Stimulated activated CD8-positive, alpha-beta memory T cell treated with anti-CD3 and anti-CD28 coated beads, Interleukin-15, amount 100 ng/mL, for 1 hour (primary cell): ENCODE results near the gene GNL3.
A peak's percentile ranks its signal among the peaks of the same experiment; 100 is the strongest.
"Not testable (repeated sequence)": the region's sequence is repeated elsewhere in the genome, so short reads cannot be mapped to it uniquely, and the experiment has no call there.

Experiments used
- DNase-seq: peaks from one replicate; pipeline ENCODE4 v3.0.0-alpha.2; 2020; ENCODE audit warnings: low read depth

The GNL3 gene, protein sequence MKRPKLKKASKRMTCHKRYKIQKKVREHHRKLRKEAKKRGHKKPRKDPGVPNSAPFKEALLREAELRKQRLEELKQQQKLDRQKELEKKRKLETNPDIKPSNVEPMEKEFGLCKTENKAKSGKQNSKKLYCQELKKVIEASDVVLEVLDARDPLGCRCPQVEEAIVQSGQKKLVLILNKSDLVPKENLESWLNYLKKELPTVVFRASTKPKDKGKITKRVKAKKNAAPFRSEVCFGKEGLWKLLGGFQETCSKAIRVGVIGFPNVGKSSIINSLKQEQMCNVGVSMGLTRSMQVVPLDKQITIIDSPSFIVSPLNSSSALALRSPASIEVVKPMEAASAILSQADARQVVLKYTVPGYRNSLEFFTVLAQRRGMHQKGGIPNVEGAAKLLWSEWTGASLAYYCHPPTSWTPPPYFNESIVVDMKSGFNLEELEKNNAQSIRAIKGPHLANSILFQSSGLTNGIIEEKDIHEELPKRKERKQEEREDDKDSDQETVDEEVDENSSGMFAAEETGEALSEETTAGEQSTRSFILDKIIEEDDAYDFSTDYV

DNA sequence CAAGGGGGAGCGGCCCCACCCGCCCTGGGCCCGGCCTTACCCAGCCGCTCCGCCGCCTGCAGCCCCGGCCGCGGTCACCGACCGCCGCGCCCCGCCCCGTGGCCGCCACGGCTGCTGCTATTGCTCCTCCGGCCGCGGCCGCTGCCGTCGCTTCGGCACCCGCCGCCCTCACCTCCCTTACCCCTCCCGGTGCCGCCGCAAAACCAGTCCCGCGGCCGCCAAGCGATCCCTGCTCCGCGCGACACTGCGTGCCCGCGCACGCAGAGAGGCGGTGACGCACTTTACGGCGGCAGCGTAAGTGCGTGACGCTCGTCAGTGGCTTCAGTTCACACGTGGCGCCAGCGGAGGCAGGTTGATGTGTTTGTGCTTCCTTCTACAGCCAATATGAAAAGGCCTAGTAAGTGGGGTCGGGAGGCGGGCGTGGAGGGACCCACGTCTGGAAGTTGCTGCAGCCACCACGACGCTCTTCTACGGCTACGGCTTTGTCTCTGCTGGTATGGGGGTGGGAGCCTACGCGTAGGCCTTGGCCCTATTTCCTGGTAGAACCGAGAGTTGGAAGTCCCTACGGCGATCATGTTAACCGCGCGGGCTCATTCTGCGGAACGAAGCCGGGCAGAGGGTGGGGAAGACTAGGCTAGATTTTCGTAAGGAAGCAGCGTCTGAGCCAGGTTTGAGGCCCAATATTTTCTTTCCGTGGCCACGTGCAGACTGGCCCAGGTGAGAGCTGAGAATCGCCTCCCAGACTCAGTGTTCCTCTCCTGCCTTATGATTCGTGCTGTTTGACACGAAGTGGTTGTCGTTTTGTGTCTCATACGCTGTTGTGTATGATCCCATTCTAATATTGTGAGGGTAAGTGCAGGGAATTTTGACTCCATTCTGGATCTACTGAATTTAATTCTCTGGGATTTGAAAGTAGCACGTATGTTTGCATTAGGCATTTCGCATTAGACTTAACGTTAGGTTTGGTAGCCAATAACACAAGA lies at the start of gene GNL3, which contains the start of gene PBRM1:
Gene GNL3, plus strand, starts transcription at position 324 of the 983 bp plus-strand sequence. Its CDS starts 61 bp downstream, at position 385.
Gene PBRM1, minus strand, starts transcription at position 205 of the 983 bp plus-strand sequence.
- peak; percentile 75 for DNase-seq

DNA sequence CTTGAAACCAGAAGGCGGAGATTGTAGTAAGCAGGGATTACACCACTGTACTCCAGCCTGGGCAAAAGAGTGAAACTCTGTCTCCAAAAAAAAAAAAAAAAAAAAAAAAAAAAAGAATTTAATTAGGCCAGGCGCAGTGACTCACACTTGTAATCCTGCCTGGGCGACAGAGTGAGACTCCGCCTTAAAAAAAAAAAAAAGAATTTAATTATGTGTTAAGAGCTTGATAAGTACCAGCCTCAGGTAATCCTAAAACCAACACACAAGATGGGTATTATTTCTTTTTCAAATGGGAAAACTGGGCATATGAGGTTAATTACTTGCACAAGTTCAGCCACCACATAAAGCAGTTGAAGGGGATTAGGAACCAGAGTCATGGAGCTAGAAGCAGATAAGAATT lies 49.2 kb upstream of the GNL3 start:
- no peak for DNase-seq

DNA sequence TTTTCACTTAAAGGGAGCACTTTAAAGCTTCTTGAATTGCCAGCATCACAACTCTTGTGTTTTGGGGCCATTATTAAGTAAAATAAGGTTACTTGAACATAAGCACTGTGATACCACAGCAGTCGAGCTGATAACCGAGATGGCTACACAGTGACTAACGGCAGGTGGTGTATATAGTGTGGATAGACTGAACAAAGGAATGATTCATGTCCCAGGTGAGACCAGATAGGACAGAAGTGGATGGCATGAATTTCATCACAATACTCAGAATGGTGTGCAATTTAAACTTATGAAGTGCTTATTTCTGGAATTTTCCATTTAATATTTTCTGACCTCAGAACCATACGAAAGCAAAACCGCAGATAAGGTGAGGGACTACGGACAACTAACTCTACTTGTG lies 40.3 kb upstream of the GNL3 start:
- DNase-seq: no peak

DNA sequence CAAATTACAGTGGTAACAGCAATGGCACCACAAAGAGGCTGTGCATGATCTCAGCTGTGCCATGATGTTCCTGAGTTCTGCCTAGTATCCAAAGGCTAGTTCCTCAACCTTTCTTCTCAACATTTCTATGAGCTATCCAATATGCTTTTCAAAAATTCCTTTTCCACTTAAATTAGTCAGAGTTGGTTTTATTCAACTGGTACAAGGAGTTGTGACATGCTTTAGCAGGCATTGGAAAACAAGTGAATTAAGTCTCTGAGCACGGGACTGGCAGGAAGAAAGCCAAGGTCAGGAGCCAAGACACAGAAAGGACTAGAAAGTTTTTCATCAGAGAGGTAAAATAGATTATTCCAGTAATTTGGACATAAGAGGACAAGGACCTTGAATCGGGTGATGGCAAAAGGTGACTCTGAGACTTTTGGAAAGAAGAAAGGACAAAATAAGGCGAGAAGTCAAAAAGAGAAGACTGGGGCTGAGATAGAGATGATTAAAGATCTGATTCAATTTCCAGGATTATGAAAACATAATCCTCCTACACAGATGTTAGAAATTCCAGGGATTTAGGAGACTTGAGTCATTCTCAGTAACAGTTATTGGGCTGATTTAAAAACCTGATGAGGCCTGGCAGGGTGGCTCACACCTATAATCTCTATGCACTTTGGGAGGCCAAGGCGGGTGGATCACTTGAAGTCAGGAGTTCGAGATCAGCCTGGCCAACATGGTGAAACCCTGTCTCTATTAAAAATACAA lies 36.2 kb upstream of the GNL3 start:
- no peak for DNase-seq

DNA sequence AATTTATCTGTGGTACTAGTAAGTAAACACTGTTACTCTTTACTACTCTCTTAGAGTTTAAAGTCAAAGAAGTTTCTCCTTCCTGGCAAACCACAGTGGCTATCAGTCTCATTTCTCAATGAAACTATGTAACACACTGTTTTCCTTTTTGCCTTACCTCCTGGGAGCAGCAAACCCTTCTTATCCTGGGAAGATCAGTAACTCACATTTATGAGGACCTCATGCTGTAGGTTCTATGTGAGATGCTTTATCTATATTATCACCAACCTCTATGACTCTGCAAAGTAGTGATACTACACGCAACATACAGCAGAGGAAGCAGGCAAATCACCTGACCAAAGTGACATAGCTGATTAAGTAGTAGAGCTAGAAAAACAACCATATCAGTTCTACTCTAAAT lies 35.4 kb upstream of the GNL3 start:
- DNase-seq: no peak

DNA sequence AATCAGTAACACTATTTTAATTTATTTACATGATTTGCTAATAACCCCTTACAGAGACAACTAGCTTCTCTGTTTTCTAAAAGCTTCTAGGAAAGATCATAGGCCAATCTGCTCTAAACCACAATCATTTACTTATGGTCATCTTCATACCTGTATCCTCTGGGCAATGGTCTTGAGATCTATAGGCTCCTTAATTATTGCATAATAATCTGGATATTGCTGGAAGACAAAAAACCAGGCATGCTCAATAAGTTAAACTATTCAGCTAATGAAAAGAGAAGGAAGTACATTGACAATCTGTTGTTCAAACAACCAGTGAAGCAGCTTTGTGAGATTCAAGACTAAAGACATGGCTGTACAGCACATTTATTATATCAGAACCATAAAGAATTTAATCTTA lies 34.2 kb upstream of the GNL3 start:
- DNase-seq: no peak

DNA sequence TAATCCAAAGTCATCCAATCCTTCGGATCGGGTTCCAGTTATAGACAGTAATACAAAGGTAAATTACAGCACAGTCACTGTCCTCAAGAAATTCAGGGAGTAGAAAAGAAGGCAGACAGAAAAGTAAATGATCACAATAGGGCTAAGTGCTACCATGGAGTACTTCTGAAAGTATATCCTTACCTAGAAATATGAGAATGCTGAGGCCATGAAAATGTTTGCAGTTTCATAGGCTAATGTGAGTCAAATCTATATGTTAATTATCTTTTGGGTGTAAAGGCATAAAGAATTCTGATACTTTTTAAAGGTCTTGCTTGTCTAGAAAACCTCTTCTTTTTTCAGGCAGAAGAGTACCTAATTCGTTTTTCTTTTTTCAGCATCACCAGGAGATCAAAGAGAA lies 29.9 kb upstream of the GNL3 start:
- no peak for DNase-seq

DNA sequence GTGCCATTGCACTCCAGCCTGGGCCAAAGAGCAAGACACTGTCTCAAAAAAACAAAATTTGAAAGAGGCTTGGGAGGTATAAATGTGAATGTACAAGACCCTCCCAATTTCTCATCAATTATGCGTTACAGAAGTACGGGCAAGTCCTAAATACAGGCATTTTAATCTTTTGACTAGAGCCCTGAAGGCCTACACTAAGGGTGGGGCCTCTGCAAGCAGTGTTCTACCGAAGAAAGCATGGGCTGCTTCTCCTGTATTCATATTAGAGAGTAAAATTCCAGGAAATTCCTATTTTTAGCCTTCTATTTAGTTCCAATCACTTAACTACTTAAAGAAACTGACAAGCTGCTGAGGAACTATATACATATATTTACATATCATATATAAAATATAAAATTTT lies 25.8 kb upstream of the GNL3 start:
- DNase-seq: no peak

DNA sequence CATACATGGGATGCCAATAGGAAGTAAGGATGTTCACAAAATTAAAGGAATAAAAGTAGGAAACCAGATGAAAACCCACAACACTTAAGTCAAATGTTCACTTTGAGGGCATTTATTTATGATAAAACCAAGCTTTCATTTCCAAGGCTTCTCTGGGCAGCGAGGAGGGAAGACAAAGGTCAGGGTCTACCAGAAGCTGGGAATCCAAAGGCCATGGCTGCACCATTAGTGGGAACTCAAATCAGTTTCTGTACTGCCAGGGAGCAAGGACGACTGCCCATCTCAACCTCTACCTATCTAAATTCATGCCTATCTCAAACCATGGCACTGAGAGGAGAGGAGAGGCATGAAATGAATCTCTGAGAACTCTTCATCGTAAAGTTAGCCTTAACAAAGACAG lies 22.7 kb upstream of the GNL3 start:
- DNase-seq: no peak

DNA sequence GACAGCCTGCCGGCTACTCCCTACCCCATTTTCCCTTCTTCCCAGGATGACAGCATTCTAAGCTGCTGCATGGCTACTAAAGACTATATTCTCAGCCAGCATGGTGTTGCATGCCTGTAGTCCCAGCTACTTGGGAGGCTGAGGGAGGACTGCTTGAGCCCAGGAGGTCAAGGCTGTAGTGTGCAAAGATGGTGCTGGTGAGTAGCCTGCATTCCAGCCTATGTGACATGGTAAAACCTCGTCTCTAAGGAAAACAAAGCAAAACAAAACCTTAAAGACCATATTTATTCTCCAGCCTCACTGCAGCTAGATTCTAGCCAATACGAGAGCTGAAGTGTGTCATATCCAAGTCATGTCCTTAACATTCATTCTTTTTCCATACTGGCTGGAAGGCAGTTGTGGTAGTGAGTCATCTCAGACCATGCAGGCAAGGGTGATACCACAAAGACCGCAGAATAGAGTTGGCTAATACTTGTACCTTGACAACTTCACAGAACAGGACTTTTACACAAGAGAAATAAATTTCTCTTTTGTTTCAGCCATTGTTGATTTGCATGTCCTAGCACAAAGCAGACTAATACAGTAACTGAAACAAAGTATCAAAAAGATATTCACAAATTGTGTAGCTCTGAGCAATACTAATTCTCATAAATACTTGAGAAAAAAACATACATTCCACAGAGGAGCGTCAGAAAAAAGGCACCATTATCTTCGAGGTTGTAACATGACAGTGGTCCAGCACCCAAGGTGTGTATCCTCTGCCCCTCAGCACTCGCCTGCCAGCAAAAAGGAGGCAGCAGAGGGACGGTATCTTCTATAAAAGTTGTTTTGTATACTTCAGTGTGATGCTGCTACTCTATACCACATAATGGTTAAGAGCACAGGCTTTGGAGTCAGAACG lies 15.0 kb upstream of the GNL3 start:
- no peak for DNase-seq

DNA sequence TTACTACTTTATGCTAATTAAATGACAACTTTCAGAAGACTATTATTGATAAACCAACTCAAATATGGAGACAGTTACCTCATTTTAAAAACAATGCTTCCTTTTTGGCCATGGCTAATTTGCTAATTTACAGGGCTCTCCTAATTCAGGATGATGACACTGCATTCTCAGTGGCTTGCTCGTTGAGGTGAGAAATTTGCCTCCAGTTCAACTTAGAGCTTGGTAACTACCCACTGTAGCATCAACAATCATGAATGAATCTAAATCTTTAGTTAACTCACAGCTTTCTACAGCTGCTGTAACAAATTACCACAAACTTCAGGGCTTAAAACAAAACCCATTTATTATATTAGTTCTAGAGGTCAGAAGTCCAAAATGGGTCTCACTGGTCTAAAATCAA lies 14.2 kb upstream of the GNL3 start:
- no peak for DNase-seq

DNA sequence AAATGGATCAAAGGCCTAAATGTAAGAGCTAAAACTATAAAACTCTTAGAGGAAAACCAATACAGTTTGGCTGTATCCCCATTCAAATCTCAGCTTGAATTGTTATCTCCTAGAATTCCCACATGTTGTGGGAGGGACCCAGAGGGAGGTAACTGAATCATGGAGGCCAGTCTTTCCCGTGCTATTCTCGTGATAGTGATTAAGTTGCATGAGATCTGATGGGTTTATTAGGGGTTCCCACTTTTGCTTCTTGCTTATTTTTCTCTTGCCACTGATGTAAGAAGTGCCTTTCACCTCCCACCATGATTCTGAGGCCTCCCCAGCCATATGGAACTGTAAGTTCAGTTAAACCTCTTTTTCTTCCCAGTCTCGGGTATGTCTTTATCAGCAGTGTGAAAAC lies 9.6 kb upstream of the GNL3 start:
- DNase-seq: not testable (repeated sequence)

DNA sequence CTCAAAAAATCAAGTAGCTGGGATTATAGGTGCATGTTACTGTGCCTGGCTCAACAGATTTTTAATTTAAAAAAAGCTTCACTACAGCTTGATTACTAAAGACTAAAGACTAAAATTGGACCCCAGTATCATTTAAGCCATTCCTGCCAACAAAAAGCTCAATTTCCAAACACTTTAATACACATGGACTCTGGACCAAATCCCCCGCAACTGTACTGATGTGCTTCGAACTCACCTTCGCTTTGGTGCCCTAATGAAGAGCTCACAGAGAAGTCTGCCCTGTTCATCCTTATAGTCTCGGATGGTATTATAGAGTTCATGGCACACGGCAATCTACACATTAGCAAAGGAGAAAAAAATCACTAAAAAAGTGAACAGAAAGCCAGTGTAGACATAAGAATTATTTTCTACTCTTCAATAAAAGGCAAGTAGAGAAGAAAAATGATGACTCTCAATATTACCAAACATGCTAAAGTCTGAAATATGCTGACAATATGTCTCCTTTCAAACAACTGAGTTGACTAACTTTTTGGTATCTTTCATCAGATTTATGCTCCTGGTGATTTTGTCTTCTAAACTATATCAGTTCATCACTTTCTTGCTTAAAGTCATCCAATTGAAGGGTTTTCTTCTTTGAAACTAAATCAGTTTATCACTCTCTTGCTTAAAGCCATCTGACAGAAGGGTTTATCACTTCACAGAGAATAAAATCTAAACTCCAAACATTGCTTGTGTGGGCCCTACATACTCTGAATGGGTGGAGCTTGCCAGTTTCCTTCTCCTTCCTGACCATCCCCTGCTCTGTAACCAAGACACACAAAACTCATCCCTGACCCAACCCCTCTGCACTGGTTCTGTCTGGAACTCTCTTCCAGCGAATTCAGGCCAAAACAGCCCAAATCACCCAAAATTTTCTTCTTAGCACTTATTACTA lies 7.3 kb upstream of the GNL3 start:
- DNase-seq: no peak

DNA sequence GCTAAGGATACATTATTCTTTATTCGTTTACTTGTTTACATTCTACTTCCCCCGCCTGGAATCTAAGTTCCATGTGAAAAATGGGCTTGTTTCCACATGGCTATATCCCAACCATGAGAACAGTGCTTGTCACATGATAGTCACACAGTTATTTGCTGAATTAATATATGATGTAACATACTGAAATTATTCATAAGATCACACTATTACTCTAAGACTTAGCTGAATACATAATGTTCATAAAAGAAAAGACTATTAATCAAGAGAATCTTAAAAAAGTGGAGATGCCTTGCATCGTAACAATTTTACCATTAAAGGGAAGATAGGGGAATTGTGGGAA lies 6.7 kb upstream of the GNL3 start:
- DNase-seq: no peak

DNA sequence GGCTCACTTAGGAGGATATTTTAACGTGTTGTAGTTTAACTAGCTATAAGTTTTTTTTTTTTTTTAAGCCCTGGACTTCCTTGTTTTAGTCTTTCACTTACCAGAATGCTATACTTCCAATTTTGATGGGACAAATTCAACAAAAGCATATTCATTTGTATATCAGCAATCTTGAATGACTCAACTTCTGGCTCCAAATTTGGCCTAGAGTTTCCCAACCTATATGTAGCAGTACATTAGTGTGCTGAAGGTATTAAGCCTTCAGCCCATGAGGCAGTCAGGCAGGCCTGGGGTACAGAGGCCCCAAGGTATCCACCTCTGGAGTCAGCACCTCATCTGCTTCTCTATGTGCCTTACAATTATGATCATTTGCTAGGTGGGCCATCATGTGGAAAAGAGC lies 6.0 kb upstream of the GNL3 start:
- no peak for DNase-seq

DNA sequence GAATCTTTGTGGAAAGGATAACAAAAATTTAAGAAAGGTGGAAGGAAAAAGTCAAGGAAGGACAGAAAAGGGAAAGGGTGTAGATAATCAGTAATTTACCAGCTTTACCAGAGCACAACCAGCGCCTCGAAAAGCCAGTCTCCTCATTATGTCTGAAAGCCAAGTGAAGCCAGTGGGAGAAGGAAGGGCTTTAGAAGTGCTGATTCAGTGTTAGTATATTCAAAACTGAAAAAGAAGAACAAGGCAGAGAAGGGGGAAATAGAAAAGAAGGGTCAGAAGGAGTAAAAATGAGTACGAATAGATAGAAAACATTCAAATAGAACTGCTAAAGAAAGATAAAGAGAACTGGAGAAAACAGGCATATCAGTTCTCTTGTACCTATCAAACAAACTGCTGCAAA lies 4.2 kb upstream of the GNL3 start:
- no peak for DNase-seq

DNA sequence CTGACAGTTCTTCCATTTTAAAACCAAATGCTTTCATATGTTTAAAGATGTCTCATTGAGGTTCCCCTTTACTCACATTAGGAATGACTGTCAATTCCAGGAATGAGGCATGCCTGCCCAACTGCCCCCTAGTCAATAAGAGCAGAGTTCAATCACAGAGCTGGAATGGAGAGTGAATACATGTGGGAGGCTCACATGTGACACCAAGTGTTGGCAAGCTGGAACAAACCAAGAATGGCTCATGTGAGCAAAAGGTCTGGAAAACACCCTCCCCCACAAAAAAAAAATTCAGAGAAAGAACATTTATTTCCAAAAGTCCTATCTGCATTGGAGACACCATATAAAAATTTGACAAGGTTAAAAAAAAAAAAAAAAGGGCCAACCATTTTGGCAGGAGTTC lies 3.8 kb upstream of the GNL3 start:
- DNase-seq: no peak

DNA sequence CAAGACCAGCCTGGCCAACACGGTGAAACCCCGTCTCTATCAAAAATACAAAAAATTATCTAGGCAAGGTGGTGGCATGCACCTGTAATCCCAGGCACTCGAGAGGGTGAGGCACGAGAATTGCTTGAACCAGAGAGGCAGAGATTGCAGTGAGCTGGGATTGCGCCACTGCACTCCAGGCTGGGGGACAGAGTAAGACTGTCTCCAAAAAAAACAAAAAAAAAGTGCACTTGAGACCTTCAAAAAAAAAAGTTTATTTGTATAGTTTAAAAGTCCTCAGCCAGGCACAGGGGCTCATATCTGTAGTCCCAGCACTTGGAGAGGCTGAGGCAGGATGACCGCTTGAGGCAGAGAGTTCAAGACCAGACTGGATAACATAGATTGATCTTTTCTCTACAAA lies 2.2 kb upstream of the GNL3 start:
- no peak for DNase-seq

DNA sequence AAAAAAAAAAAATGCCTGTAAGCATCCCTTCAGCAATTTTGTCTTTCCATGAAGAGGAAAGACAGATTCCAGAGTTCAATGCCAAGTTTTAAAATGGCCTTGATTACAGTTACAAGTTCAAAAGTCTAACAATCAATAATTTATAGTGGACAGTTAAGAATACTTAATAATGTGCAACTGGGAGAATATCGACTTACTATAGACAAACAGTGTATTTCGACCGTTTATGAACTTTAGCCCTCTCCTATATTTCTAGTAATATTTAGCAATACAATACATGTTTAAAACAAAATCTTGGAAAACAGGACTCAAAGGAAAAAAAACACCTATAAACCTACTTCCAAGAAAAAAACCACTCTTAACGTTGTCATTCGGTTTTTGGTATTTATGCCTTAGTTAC lies 1.6 kb upstream of the GNL3 start:
- DNase-seq: no peak

DNA sequence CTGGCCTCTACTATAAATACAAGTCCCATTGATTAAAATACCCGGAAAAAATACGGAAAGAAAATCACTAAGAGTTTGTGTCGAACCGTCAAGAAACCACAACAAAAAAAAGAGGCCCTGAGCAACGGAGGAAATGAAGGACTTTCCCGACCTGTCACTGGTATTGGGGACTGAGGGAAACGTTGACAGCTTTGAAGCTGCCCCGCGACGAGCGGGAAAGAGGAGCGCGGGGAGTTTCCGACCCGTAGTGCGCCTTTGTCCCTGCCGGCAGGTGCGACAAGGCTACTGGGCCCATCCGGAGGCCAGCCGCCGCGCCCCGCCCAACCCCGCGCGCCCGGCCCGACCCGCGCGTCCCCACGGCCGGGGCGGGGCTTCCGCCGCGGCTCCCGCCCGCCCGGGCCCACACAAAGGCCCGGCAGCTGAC lies 535 bp upstream of the GNL3 start:
- DNase-seq: peak; percentile 43
